Activated naive CD8-positive, alpha-beta T cell (primary cell): ENCODE results near the gene PTGFRN.
A peak's percentile ranks its signal among the peaks of the same experiment; 100 is the strongest.

ENCODE experiments used
- H3K27ac Mint-ChIP-seq: one replicate; pipeline ENCODE4 v1.8.0; 2021; ENCODE audit warnings: mixed read lengths
- H3K27me3 Mint-ChIP-seq: one replicate; pipeline ENCODE4 v1.8.0; 2021; ENCODE audit warnings: mixed read lengths
- H3K36me3 Mint-ChIP-seq: one replicate; pipeline ENCODE4 v1.8.0; 2021; ENCODE audit warnings: mixed read lengths
- H3K4me1 Mint-ChIP-seq: one replicate; pipeline ENCODE4 v1.8.0; 2021; ENCODE audit warnings: low read depth, mixed read lengths
- H3K4me3 Mint-ChIP-seq: one replicate; pipeline ENCODE4 v1.8.0; 2021; ENCODE audit warnings: mild to moderate bottlenecking, mixed read lengths
- H3K9me3 Mint-ChIP-seq: one replicate; pipeline ENCODE4 v1.8.0; 2021; ENCODE audit warnings: low read depth, mixed read lengths

PTGFRN gene

GRCh38 chr1:116906812-116907211, 2.9 kb upstream of the PTGFRN start:
- Mint-ChIP-seq H3K36me3 (no peaks in the 10 kb centered on the region), H3K9me3 (no peaks in the 10 kb centered on the region), H3K4me1 (no peaks in the 10 kb centered on the region), H3K27ac (no peak overlapping the region), H3K4me3 (no peak overlapping the region), H3K27me3 (no peaks in the 10 kb centered on the region)

- no peak overlapping the region for H3K4me3 Mint-ChIP-seq
- no peaks in the 10 kb centered on the region for H3K9me3 Mint-ChIP-seq
Observed at GRCh38 chr1:116907351-116907750, 2.4 kb upstream of the PTGFRN start.

GRCh38 chr1:116908266-116908665, 1.4 kb upstream of the PTGFRN start:
- Mint-ChIP-seq H3K4me3 (no peak overlapping the region), H3K4me1 (no peaks in the 10 kb centered on the region), H3K36me3 (no peaks in the 10 kb centered on the region), H3K9me3 (no peaks in the 10 kb centered on the region), H3K27me3 (no peaks in the 10 kb centered on the region), H3K27ac (no peak overlapping the region)

More at GRCh38 chr1:116907351-116907750, 2.4 kb upstream of the PTGFRN start:
- Mint-ChIP-seq H3K4me1 (no peaks in the 10 kb centered on the region), H3K27ac (no peak overlapping the region), H3K36me3 (no peaks in the 10 kb centered on the region), H3K27me3 (no peaks in the 10 kb centered on the region)

- Mint-ChIP-seq H3K4me3 (peak overlapping the region; percentile 82), H3K27ac (no peak overlapping the region), H3K4me1 (no peaks in the 10 kb centered on the region), H3K36me3 (no peaks in the 10 kb centered on the region), H3K9me3 (no peaks in the 10 kb centered on the region), H3K27me3 (no peaks in the 10 kb centered on the region)
Observed at GRCh38 chr1:116908820-116909511, 750 bp upstream of the PTGFRN start.

GRCh38 chr1:116910379-116911187, 867 bp downstream of the PTGFRN start:
- Mint-ChIP-seq H3K27me3 (no peaks in the 10 kb centered on the region), H3K4me3 (no peak overlapping the region), H3K27ac (no peak overlapping the region), H3K36me3 (no peaks in the 10 kb centered on the region), H3K9me3 (no peaks in the 10 kb centered on the region), H3K4me1 (peaks cover 8% of the 10 kb centered on the region)

- H3K27ac Mint-ChIP-seq: no peak overlapping the region
- no peak overlapping the region for H3K4me3 Mint-ChIP-seq
- no peaks in the 10 kb centered on the region for H3K27me3 Mint-ChIP-seq
- no peaks in the 10 kb centered on the region for H3K9me3 Mint-ChIP-seq
- H3K4me1 Mint-ChIP-seq: peaks cover 13% of the 10 kb centered on the region
- no peaks in the 10 kb centered on the region for H3K36me3 Mint-ChIP-seq
Observed at GRCh38 chr1:116911188-116911553, 1.5 kb downstream of the PTGFRN start.

GRCh38 chr1:116911779-116912469, 2.2 kb downstream of the PTGFRN start:
- Mint-ChIP-seq H3K27ac (no peak overlapping the region), H3K9me3 (no peaks in the 10 kb centered on the region), H3K4me1 (peaks cover 13% of the 10 kb centered on the region), H3K36me3 (no peaks in the 10 kb centered on the region), H3K27me3 (no peaks in the 10 kb centered on the region), H3K4me3 (no peak overlapping the region)

- no peaks in the 10 kb centered on the region for H3K9me3 Mint-ChIP-seq
- no peaks in the 10 kb centered on the region for H3K27me3 Mint-ChIP-seq
- H3K4me3 Mint-ChIP-seq: no peak overlapping the region
- no peaks in the 10 kb centered on the region for H3K36me3 Mint-ChIP-seq
- no peak overlapping the region for H3K27ac Mint-ChIP-seq
- peaks cover 13% of the 10 kb centered on the region for H3K4me1 Mint-ChIP-seq
Observed at GRCh38 chr1:116912846-116913245, 3.1 kb downstream of the PTGFRN start.

- no peak overlapping the region for H3K27ac Mint-ChIP-seq
- no peaks in the 10 kb centered on the region for H3K36me3 Mint-ChIP-seq
- H3K4me3 Mint-ChIP-seq: no peak overlapping the region
- H3K27me3 Mint-ChIP-seq: no peaks in the 10 kb centered on the region
- H3K9me3 Mint-ChIP-seq: no peaks in the 10 kb centered on the region
- peaks cover 13% of the 10 kb centered on the region for H3K4me1 Mint-ChIP-seq
Observed at GRCh38 chr1:116913941-116914340, 4.2 kb downstream of the PTGFRN start.

- H3K27ac Mint-ChIP-seq: no peak overlapping the region
- no peaks in the 10 kb centered on the region for H3K36me3 Mint-ChIP-seq
- H3K27me3 Mint-ChIP-seq: no peaks in the 10 kb centered on the region
- H3K9me3 Mint-ChIP-seq: no peaks in the 10 kb centered on the region
- peaks cover 13% of the 10 kb centered on the region for H3K4me1 Mint-ChIP-seq
- no peak overlapping the region for H3K4me3 Mint-ChIP-seq
Observed at GRCh38 chr1:116914667-116915066, 5.0 kb downstream of the PTGFRN start.

- Mint-ChIP-seq H3K4me1 (peaks cover 13% of the 10 kb centered on the region), H3K27ac (no peak overlapping the region), H3K4me3 (no peak overlapping the region), H3K36me3 (no peaks in the 10 kb centered on the region), H3K27me3 (no peaks in the 10 kb centered on the region), H3K9me3 (no peaks in the 10 kb centered on the region)
Observed at GRCh38 chr1:116915086-116915661, 5.5 kb downstream of the PTGFRN start.

GRCh38 chr1:116916002-116916401, 6.3 kb downstream of the PTGFRN start:
- peaks cover 13% of the 10 kb centered on the region for H3K4me1 Mint-ChIP-seq
- H3K36me3 Mint-ChIP-seq: no peaks in the 10 kb centered on the region
- H3K9me3 Mint-ChIP-seq: no peaks in the 10 kb centered on the region
- H3K27ac Mint-ChIP-seq: no peak overlapping the region
- H3K4me3 Mint-ChIP-seq: no peak overlapping the region
- no peaks in the 10 kb centered on the region for H3K27me3 Mint-ChIP-seq

GRCh38 chr1:116916533-116917445, 7.1 kb downstream of the PTGFRN start:
- H3K36me3 Mint-ChIP-seq: no peaks in the 10 kb centered on the region
- peaks cover 1% of the 10 kb centered on the region for H3K27me3 Mint-ChIP-seq
- H3K27ac Mint-ChIP-seq: no peak overlapping the region
- peaks cover 13% of the 10 kb centered on the region for H3K4me1 Mint-ChIP-seq
- no peaks in the 10 kb centered on the region for H3K9me3 Mint-ChIP-seq
- H3K4me3 Mint-ChIP-seq: no peak overlapping the region

- peaks cover 1% of the 10 kb centered on the region for H3K27me3 Mint-ChIP-seq
- H3K4me1 Mint-ChIP-seq: peaks cover 13% of the 10 kb centered on the region
- no peak overlapping the region for H3K4me3 Mint-ChIP-seq
- H3K27ac Mint-ChIP-seq: no peak overlapping the region
- no peaks in the 10 kb centered on the region for H3K36me3 Mint-ChIP-seq
- no peaks in the 10 kb centered on the region for H3K9me3 Mint-ChIP-seq
Observed at GRCh38 chr1:116918714-116919357, 9.1 kb downstream of the PTGFRN start.
